GM20000 (cell line): Measurements from ENCODE around the gene SLC25A45.

Experiments
- DNase-seq: peaks from one replicate; pipeline ENCODE4 v3.0.0; 2012; ENCODE audit warnings: low spot score
- CTCF ChIP-seq: IDR thresholded peaks from 2 replicates; pipeline ENCODE4 v1.5.1; 2012; ENCODE audit warnings: mild to moderate bottlenecking, control low read depth; ENCODE audit errors: extremely low read depth, missing control alignments

The SLC25A45 gene

GRCh38 chr11:65427691-65428577, 45.5 kb upstream of the SLC25A45 start:
- no peak for TF ChIP-seq CTCF
- DNase-seq, result no peak

- DNase-seq, result no peak
- TF ChIP-seq CTCF, result no peak
Observed at GRCh38 chr11:65426839-65427690, 44.6 kb upstream of the SLC25A45 start.

- peak; percentile 68 for DNase-seq
- TF ChIP-seq CTCF, result no peak
Observed at GRCh38 chr11:65425971-65426838, 43.8 kb upstream of the SLC25A45 start.

- TF ChIP-seq CTCF, result no peak
- DNase-seq, result peak; percentile 32
Observed at GRCh38 chr11:65425105-65425970, 42.9 kb upstream of the SLC25A45 start.

- no peak for DNase-seq
- no peak for TF ChIP-seq CTCF
Observed at GRCh38 chr11:65424205-65425104, 42.0 kb upstream of the SLC25A45 start.
